ENCODE results near the gene PHF14.
"Not testable (repeated sequence)": the region's sequence is repeated elsewhere in the genome, so short reads cannot be mapped to it uniquely, and the experiment has no call there.

PHF14 gene, protein sequence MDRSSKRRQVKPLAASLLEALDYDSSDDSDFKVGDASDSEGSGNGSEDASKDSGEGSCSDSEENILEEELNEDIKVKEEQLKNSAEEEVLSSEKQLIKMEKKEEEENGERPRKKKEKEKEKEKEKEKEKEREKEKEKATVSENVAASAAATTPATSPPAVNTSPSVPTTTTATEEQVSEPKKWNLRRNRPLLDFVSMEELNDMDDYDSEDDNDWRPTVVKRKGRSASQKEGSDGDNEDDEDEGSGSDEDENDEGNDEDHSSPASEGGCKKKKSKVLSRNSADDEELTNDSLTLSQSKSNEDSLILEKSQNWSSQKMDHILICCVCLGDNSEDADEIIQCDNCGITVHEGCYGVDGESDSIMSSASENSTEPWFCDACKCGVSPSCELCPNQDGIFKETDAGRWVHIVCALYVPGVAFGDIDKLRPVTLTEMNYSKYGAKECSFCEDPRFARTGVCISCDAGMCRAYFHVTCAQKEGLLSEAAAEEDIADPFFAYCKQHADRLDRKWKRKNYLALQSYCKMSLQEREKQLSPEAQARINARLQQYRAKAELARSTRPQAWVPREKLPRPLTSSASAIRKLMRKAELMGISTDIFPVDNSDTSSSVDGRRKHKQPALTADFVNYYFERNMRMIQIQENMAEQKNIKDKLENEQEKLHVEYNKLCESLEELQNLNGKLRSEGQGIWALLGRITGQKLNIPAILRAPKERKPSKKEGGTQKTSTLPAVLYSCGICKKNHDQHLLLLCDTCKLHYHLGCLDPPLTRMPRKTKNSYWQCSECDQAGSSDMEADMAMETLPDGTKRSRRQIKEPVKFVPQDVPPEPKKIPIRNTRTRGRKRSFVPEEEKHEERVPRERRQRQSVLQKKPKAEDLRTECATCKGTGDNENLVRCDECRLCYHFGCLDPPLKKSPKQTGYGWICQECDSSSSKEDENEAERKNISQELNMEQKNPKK

GRCh38 chr7:10973061-10973941, at the start of gene PHF14:
TSS of gene PHF14 (plus strand) at chr7:10973872. CDS start at chr7:10974324, 452 bp downstream.
- peak within 1 kb of the TSS; percentile 91 for H3K27ac Mint-ChIP-seq
- CTCF ChIA-PET: no interaction called here
- H3K27me3 Mint-ChIP-seq: peaks cover 10% of the 10 kb centered on the region
- DNase-seq: peak; percentile 97
- H3K9me3 Mint-ChIP-seq: no peaks in the 10 kb centered on the region
- H3K36me3 Mint-ChIP-seq: peaks cover 20% of the 10 kb centered on the region
- H3K4me1 Mint-ChIP-seq: peaks cover 41% of the 10 kb centered on the region
- H3K4me3 Mint-ChIP-seq: peak within 1 kb of the TSS; percentile 92

- Mint-ChIP-seq H3K9me3 (no peaks in the 10 kb centered on the region), H3K27ac (no peak overlapping the region), H3K27me3 (no peaks in the 10 kb centered on the region), H3K4me1 (no peaks in the 10 kb centered on the region), H3K36me3 (no peaks in the 10 kb centered on the region), H3K4me3 (no peak overlapping the region)
- no peak for DNase-seq
- CTCF ChIA-PET: no interaction called here
Observed at GRCh38 chr7:10924370-10924769, 49.3 kb upstream of the PHF14 start.

DNA sequence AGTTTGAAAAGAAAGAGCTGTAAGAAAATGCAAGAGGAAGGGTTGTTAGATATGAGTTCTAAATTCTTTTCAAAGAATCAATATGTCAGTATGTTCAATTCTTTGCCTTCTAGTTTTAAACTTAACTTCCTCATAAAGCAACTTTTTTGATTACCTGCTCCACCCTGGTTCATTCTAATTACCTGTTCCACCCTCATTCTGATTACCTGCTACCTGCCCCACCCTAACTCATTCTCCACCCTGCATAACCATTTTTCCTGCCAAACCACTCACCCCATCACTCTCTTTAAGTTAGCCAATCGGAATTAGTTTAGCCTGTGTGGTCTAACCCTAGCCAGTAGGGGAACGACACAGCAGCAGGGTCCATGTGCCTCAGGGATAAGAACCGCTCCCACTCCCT, 45.5 kb upstream of the PHF14 start:
- H3K9me3 Mint-ChIP-seq, CTCF ChIA-PET, H3K27me3 Mint-ChIP-seq, H3K36me3 Mint-ChIP-seq, H3K27ac Mint-ChIP-seq, H3K4me1 Mint-ChIP-seq, H3K4me3 Mint-ChIP-seq, DNase-seq: not testable (repeated sequence)

GRCh38 chr7:10930551-10930950, 43.1 kb upstream of the PHF14 start:
- no peak overlapping the region for H3K4me3 Mint-ChIP-seq
- H3K36me3 Mint-ChIP-seq: peaks cover 14% of the 10 kb centered on the region
- H3K4me1 Mint-ChIP-seq: no peaks in the 10 kb centered on the region
- DNase-seq: no peak
- H3K27ac Mint-ChIP-seq: no peak overlapping the region
- no peaks in the 10 kb centered on the region for H3K9me3 Mint-ChIP-seq
- CTCF ChIA-PET: no interaction called here
- no peaks in the 10 kb centered on the region for H3K27me3 Mint-ChIP-seq

DNA sequence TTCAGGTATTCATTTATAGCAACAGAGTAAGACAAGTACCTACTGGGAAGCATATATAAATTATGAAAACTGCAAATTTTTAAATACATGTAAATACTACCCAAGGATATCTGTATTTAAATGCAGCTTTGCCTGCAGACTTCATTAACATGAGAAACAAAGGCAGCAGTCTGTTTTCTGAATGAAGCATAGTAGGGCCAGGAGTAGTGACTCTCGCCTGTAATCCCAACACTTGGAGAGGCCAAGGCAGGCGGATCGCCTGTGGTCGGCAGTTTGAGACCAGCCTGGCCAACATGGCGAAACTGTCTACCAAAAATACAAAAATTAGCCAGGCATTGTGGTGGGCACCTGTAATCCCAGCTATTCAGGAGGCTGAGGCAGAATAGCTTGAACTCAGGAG, 42.5 kb upstream of the PHF14 start:
- Mint-ChIP-seq H3K27me3 (no peaks in the 10 kb centered on the region), H3K4me3 (no peak overlapping the region)
- CTCF ChIA-PET: no interaction called here

DNA sequence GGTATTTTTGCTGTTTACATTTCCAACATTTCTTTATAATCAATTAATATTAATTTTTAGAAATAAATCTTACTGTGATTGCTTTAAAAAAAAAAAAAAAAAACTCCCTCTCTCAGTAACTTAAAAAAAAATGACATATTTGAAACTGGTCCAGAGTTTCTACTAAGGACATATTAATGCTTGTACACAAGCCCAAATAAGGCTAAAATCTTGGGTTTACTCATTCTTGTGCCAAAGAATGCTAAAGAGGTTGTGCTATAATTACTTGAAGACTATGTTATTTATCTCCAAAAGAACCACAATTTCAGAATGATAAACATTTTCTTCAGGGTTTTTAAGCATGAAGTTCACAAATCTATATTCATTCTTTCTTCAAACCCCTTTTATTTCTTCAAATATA, 39.4 kb upstream of the PHF14 start:
- Mint-ChIP-seq H3K36me3 (peaks cover 35% of the 10 kb centered on the region), H3K9me3 (no peaks in the 10 kb centered on the region), H3K27ac (no peak overlapping the region), H3K4me3 (no peak overlapping the region), H3K4me1 (peaks cover 23% of the 10 kb centered on the region), H3K27me3 (no peaks in the 10 kb centered on the region)
- DNase-seq: no peak
- CTCF ChIA-PET: no interaction called here

More for the DNA sequence above, 42.5 kb upstream of the PHF14 start:
- peaks cover 20% of the 10 kb centered on the region for H3K36me3 Mint-ChIP-seq
- peaks cover 1% of the 10 kb centered on the region for H3K4me1 Mint-ChIP-seq
- H3K27ac Mint-ChIP-seq: no peak overlapping the region
- H3K9me3 Mint-ChIP-seq: no peaks in the 10 kb centered on the region
- DNase-seq: no peak

DNA sequence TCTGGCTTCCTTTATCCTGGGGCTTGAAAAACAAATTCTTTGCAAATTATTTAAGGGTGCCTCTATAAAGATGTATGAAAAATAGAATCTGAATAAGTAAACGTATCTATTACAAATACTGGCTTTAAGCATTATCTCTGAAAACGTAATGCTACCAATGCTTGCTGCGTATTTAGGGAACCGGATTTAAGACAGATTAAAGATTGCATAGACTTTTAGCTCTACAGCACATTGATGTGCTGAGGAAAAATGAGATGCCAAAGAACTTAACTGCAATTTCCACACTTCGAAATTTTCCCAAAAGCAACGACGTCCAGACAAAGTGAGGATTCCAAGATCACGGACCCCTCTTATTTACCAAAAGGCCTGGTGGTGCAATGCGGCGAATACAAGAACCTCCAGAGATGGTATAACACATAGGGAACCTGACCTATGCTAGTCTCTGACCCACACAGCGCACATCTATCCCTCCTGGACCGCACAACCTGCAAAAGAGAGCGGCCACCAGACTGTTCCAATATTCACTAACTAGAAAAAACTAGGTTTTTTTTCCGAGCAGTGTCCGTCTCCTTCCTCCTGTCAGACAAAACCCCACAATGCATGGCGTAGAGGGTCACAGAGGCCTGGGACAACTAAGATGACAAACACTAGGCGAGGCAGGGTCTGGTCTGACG, 34.3 kb upstream of the PHF14 start:
- DNase-seq: no peak
- H3K27me3 Mint-ChIP-seq: no peaks in the 10 kb centered on the region
- H3K27ac Mint-ChIP-seq: no peak overlapping the region
- peaks cover 26% of the 10 kb centered on the region for H3K36me3 Mint-ChIP-seq
- peaks cover 23% of the 10 kb centered on the region for H3K4me1 Mint-ChIP-seq
- no peaks in the 10 kb centered on the region for H3K9me3 Mint-ChIP-seq
- H3K4me3 Mint-ChIP-seq: no peak overlapping the region
- CTCF ChIA-PET: no interaction called here

DNA sequence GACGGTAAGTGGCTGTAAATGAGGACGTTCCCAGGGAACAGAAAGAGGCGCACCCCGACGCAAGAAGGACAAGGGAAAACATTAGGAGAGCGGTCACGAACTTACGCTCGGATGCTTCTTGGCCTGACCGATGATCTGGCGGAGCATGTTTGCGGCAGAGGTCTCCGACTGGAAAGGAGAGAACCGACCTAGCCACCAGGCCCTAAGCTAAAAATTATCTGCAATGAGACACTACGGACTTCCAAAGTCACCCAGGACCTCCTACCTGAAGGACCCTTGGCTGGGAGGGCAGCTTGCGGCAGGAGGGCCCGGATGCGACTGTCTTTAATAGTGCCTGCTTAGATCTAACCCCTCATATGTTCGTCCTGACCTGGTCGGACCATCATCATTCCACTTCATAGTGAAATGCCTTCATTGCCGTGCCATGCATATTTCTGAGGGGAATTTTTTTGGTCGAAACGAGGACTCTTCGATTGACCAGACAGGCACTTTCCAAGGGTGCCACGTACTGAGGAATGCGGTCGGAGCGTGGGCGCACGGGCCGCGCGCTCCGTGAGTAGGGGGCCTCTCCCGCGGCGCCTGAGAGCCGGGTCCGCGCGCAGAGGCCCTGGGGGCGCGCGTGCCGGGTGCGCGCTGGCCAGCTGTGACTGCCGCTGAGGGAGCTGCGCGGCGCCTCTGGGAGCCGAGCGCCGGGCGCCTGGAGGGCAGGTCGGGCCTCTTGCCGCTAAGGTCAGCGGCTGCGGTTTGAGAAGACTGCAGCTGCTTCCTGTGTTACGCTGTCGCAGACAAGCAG, 33.6 kb upstream of the PHF14 start:
- CTCF ChIA-PET: interaction anchor here (2.1 kb wide), 1 partner anchor 272 kb away, joined by 7 read pairs; no protein-coding TSS in a partner anchor

DNA sequence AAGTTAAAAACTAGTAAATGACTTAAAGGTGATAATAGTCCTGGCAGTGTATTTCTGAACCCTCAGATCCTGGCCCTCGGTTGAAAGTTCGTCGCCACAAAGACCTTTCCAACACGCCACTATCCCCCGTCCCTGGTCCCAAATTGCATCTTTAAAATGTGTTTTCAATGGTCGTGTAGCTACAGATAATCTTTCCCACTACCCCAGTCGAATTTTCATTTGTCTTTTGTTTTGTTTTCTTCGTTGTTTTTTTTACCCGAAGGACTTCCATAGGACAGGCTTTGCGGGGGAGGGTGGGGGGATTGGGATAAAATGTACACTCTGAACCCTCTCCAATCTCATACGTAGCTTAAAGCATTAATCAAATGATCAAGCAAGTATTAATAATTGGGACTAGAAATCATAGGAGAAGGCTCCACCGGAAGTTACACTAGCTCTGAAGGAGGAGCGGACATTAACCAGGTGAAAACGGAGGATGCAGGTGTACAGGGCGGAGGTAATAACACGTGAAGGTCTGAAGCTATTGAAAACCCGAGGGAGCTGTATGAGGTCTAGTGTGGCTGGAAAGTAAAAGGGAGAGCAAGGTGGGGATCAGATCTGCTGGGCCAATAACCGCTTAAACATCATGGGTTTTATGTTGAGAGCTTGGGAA, 32.8 kb upstream of the PHF14 start:
- H3K27ac Mint-ChIP-seq: no peak overlapping the region
- H3K36me3 Mint-ChIP-seq: peaks cover 18% of the 10 kb centered on the region
- CTCF ChIA-PET: interaction anchor here (1.2 to 2.1 kb wide), 2 partner anchors 40 to 271 kb away, joined by 4 to 7 read pairs; no protein-coding TSS in a partner anchor
- H3K9me3 Mint-ChIP-seq: no peaks in the 10 kb centered on the region
- H3K27me3 Mint-ChIP-seq: no peaks in the 10 kb centered on the region
- H3K4me1 Mint-ChIP-seq: peaks cover 23% of the 10 kb centered on the region
- no peak overlapping the region for H3K4me3 Mint-ChIP-seq
- peak; percentile 23 for DNase-seq

More for the DNA sequence above, 33.6 kb upstream of the PHF14 start:
- Mint-ChIP-seq H3K4me3 (no peak overlapping the region), H3K27ac (no peak overlapping the region), H3K27me3 (no peaks in the 10 kb centered on the region), H3K4me1 (peaks cover 23% of the 10 kb centered on the region), H3K9me3 (no peaks in the 10 kb centered on the region), H3K36me3 (peaks cover 25% of the 10 kb centered on the region)
- DNase-seq: peak; percentile 85

DNA sequence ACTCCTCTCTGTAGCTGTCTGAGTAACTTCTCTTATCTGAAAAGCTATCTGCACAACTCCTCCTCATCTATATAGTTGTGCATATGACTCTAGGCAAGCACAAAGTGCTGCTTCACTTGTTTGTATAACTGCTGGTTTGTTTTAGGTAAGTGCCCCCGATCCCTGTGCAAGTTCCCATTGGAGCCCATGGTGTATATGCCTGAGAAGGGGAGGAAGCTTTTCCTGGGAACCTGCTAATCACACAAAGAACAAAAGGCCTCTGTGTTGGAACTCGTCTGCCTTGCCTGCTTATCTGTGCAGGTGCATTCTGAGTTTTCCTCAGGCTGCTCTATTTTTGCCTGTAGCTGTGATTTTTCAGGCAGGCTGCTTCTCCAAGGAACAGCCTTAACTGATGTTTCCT, 23.2 kb upstream of the PHF14 start:
- H3K4me1 Mint-ChIP-seq: no peaks in the 10 kb centered on the region
- H3K27me3 Mint-ChIP-seq: no peaks in the 10 kb centered on the region
- H3K4me3 Mint-ChIP-seq: no peak overlapping the region
- CTCF ChIA-PET: no interaction called here
- H3K9me3 Mint-ChIP-seq: no peaks in the 10 kb centered on the region
- H3K36me3 Mint-ChIP-seq: no peaks in the 10 kb centered on the region
- no peak for DNase-seq
- no peak overlapping the region for H3K27ac Mint-ChIP-seq

DNA sequence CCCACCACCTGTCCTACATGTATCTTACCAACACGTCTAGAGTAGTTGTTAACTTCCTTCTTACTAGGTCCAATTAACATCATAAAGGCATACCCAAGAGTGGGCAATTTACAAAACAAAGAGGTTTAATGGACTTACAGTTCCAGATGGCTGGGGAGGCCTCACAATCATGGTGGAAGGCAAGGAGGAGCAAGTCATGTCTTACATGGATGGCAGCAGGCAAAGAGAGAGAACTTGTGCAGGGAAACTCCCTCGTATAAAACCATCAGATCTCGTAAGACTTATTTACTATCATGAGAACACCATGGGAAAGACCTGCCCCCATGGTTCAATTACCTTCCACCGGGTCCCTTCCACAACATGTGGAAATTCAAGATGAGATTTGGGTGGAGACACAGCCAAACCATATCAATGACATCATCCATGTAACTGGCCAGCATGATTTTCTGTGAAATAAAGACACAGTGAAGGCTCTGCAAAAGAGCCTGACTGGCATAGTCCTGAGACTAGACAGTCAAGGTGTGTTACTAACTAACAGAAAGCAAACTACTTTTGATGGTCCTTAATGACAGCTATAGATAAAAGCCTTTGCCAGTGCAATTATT, 22.6 kb upstream of the PHF14 start:
- CTCF ChIA-PET, H3K27ac Mint-ChIP-seq, H3K4me3 Mint-ChIP-seq, H3K36me3 Mint-ChIP-seq, H3K9me3 Mint-ChIP-seq, DNase-seq, H3K27me3 Mint-ChIP-seq, H3K4me1 Mint-ChIP-seq: not testable (repeated sequence)

DNA sequence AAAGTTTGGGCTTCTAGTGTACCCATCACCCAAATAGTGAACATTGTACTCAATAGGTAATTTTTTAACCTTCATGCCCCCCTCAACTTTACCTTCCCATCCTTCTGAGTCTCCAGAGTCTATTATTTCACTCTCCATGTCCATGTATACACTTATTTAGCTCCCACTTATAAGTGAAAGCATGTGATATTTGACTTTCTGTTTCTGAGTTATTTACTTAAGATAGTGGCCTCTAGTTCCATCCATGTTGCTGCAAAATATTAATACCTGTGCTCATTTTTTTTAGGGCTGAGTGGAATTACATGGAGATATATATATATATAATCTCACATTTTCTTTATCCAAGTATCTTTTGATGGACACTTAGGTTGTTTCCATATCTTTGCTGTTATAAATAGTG, 21.1 kb upstream of the PHF14 start:
- Mint-ChIP-seq H3K27ac (no peak overlapping the region), H3K9me3 (no peaks in the 10 kb centered on the region), H3K4me3 (no peak overlapping the region), H3K36me3 (no peaks in the 10 kb centered on the region), H3K4me1 (no peaks in the 10 kb centered on the region), H3K27me3 (no peaks in the 10 kb centered on the region)
- CTCF ChIA-PET: no interaction called here
- no peak for DNase-seq
